ENCODE measurements around the gene SYNJ2.

Gene SYNJ2

GRCh38 chr6:158041370-158041769 is 59.7 kb downstream of the SYNJ2 start:
- H3K4me3 ChIP-seq (ENCODE audit: low read depth, low read length), result no peak overlapping the region
- DNase-seq (ENCODE audit: low read depth), result no peak
- no peak for TF ChIP-seq MAX (IDR thresholded peaks at IDR 0.05; ENCODE audit: low read depth, low read length)
- no peak for TF ChIP-seq CTCF (IDR thresholded peaks at IDR 0.05; ENCODE audit: low read depth, low read length)

- H3K4me3 ChIP-seq (ENCODE audit: low read depth, low read length), result no peak overlapping the region
- no peak for TF ChIP-seq POLR2A (IDR thresholded peaks at IDR 0.05; ENCODE audit: extremely low read depth, insufficient read length)
- no peak for TF ChIP-seq MYC (IDR thresholded peaks at IDR 0.05; ENCODE audit: low read depth, low read length)
- TF ChIP-seq MAX (IDR thresholded peaks at IDR 0.05; ENCODE audit: low read depth, low read length), result no peak
- no peak for TF ChIP-seq CTCF (IDR thresholded peaks at IDR 0.05; ENCODE audit: low read depth, low read length)
- DNase-seq (ENCODE audit: low read depth), result no peak
Measured at GRCh38 chr6:158041788-158042187, 60.1 kb downstream of the SYNJ2 start.

GRCh38 chr6:158042245-158042798 is 60.7 kb downstream of the SYNJ2 start:
- no peak for DNase-seq (ENCODE audit: low read depth)
- H3K4me3 ChIP-seq (ENCODE audit: low read depth, low read length), result no peak overlapping the region
- no peak for TF ChIP-seq POLR2A (IDR thresholded peaks at IDR 0.05; ENCODE audit: extremely low read depth, insufficient read length)
- TF ChIP-seq MYC (IDR thresholded peaks at IDR 0.05; ENCODE audit: low read depth, low read length), result no peak
- TF ChIP-seq CTCF (IDR thresholded peaks at IDR 0.05; ENCODE audit: low read depth, low read length), result no peak
- TF ChIP-seq MAX (IDR thresholded peaks at IDR 0.05; ENCODE audit: low read depth, low read length), result no peak

GRCh38 chr6:158043008-158043407 is 61.3 kb downstream of the SYNJ2 start:
- H3K4me3 ChIP-seq (ENCODE audit: low read depth, low read length), result no peak overlapping the region
- TF ChIP-seq CTCF (IDR thresholded peaks at IDR 0.05; ENCODE audit: low read depth, low read length) (no peak), MAX (IDR thresholded peaks at IDR 0.05; ENCODE audit: low read depth, low read length) (no peak), POLR2A (IDR thresholded peaks at IDR 0.05; ENCODE audit: extremely low read depth, insufficient read length) (no peak), MYC (IDR thresholded peaks at IDR 0.05; ENCODE audit: low read depth, low read length) (no peak)
- DNase-seq (ENCODE audit: low read depth), result no peak

GRCh38 chr6:158043586-158044524 is 62.2 kb downstream of the SYNJ2 start:
- H3K4me3 ChIP-seq (ENCODE audit: low read depth, low read length), result no peak overlapping the region
- no peak for TF ChIP-seq MYC (IDR thresholded peaks at IDR 0.05; ENCODE audit: low read depth, low read length)
- TF ChIP-seq CTCF (IDR thresholded peaks at IDR 0.05; ENCODE audit: low read depth, low read length), result no peak
- TF ChIP-seq POLR2A (IDR thresholded peaks at IDR 0.05; ENCODE audit: extremely low read depth, insufficient read length), result no peak
- no peak for TF ChIP-seq MAX (IDR thresholded peaks at IDR 0.05; ENCODE audit: low read depth, low read length)

More at GRCh38 chr6:158043586-158044524, 62.2 kb downstream of the SYNJ2 start:
- DNase-seq (ENCODE audit: low read depth), result no peak

Measured in NB4 (cell line).